H9 (cell line): ENCODE results near the gene SPATA16. TPM values are rescaled to one million over a fixed set of nuclear protein-coding genes. Genes with fewer than 3 reads are reported as not detected.

Source experiments
- DNase-seq: peaks from one replicate; pipeline ENCODE4 v3.0.0-alpha.2; 2017
- H2AFZ ChIP-seq: one replicate; pipeline ENCODE4 v1.6.1; 2013; ENCODE audit warnings: mild to moderate bottlenecking, low read length, control low read depth, moderate library complexity
- H2AK5ac ChIP-seq: 2 replicates; pipeline ENCODE4 v1.6.1; 2013; ENCODE audit warnings: low read length, control low read depth, mixed read lengths; ENCODE audit not compliant: insufficient read length
- H2BK120ac ChIP-seq: one replicate; pipeline ENCODE4 v1.6.1; 2013; ENCODE audit warnings: low read depth, mild to moderate bottlenecking, low read length, control low read depth, inconsistent platforms; ENCODE audit not compliant: poor library complexity, severe bottlenecking
- H2BK12ac ChIP-seq: 2 replicates; pipeline ENCODE4 v1.6.1; 2013; ENCODE audit warnings: low read length, control low read depth, mixed read lengths, low read depth; ENCODE audit not compliant: insufficient read length
- H2BK15ac ChIP-seq: 2 replicates; pipeline ENCODE4 v1.6.1; 2013; ENCODE audit warnings: low read depth, low read length, control low read depth
- H2BK20ac ChIP-seq: one replicate; pipeline ENCODE4 v1.6.1; 2013; ENCODE audit warnings: low read depth, mild to moderate bottlenecking, low read length, control low read depth, inconsistent platforms; ENCODE audit not compliant: poor library complexity, severe bottlenecking
- H2BK5ac ChIP-seq: 2 replicates; pipeline ENCODE4 v1.6.1; 2013; ENCODE audit warnings: low read length, control low read depth, mixed read lengths; ENCODE audit not compliant: insufficient read length
- H3K14ac ChIP-seq: 2 replicates; pipeline ENCODE4 v1.6.1; 2013; ENCODE audit warnings: low read length, control low read depth; ENCODE audit not compliant: insufficient read depth
- H3K18ac ChIP-seq: 2 replicates; pipeline ENCODE4 v1.6.1; 2013; ENCODE audit warnings: low read depth, mild to moderate bottlenecking, mixed read lengths, low read length, control low read depth; ENCODE audit not compliant: insufficient read length
- H3K23ac ChIP-seq: 2 replicates; pipeline ENCODE4 v1.6.1; 2013; ENCODE audit warnings: low read length, control low read depth, mixed read lengths, low read depth; ENCODE audit not compliant: insufficient read length
- H3K23me2 ChIP-seq: 2 replicates; pipeline ENCODE4 v1.6.1; 2013; ENCODE audit warnings: low read depth, mild to moderate bottlenecking, mixed read lengths, low read length, control low read depth; ENCODE audit not compliant: insufficient read length, poor library complexity, severe bottlenecking
- H3K27ac ChIP-seq: 2 replicates; pipeline ENCODE4 v1.5.1; 2013; ENCODE audit warnings: low read length, control low read depth, mixed read lengths, low read depth; ENCODE audit not compliant: insufficient read length
- H3K27me3 ChIP-seq: 2 replicates; pipeline ENCODE4 v1.6.1; 2013; ENCODE audit warnings: low read length, control low read depth, inconsistent platforms; ENCODE audit not compliant: insufficient read depth
- H3K4ac ChIP-seq: 2 replicates; pipeline ENCODE4 v1.6.1; 2013; ENCODE audit warnings: low read depth, mild to moderate bottlenecking, control low read depth, inconsistent platforms, low read length, moderate library complexity
- H3K4me1 ChIP-seq: 2 replicates; pipeline ENCODE4 v1.6.1; 2013; ENCODE audit warnings: low read length, control low read depth, inconsistent platforms; ENCODE audit not compliant: insufficient read depth
- H3K4me2 ChIP-seq: 2 replicates; pipeline ENCODE4 v1.6.1; 2013; ENCODE audit warnings: low read length, control low read depth, mixed read lengths; ENCODE audit not compliant: insufficient read length, insufficient read depth
- H3K56ac ChIP-seq: 2 replicates; pipeline ENCODE4 v1.6.1; 2013; ENCODE audit warnings: low read depth, mild to moderate bottlenecking, mixed read lengths, low read length, control low read depth; ENCODE audit not compliant: insufficient read length
- H3K79me1 ChIP-seq: 2 replicates; pipeline ENCODE4 v1.6.1; 2013; ENCODE audit warnings: low read depth, mild to moderate bottlenecking, moderate library complexity, low read length, control low read depth, inconsistent platforms; ENCODE audit not compliant: insufficient read depth, poor library complexity, severe bottlenecking
- H3K79me2 ChIP-seq: 2 replicates; pipeline ENCODE4 v1.6.1; 2013; ENCODE audit warnings: low read length, control low read depth, inconsistent platforms; ENCODE audit not compliant: insufficient read depth
- H3K9ac ChIP-seq: 2 replicates; pipeline ENCODE4 v1.6.1; 2013; ENCODE audit warnings: low read length, control low read depth, mixed read lengths; ENCODE audit not compliant: insufficient read length; ENCODE audit errors: extremely low read depth
- H3K9me3 ChIP-seq: one replicate; pipeline ENCODE4 v1.6.1; 2013; ENCODE audit warnings: low read depth, low read length, inconsistent platforms; ENCODE audit not compliant: control insufficient read depth
- H3T11ph ChIP-seq: one replicate; pipeline ENCODE4 v1.6.1; 2013; ENCODE audit warnings: mild to moderate bottlenecking, low read length, control low read depth, inconsistent platforms
- H4K20me1 ChIP-seq: one replicate; pipeline ENCODE4 v1.6.1; 2013; ENCODE audit not compliant: control insufficient read depth, insufficient read length, insufficient read depth
- H4K5ac ChIP-seq: 2 replicates; pipeline ENCODE4 v1.6.1; 2013; ENCODE audit warnings: low read depth, mild to moderate bottlenecking, mixed read lengths, low read length, control low read depth; ENCODE audit not compliant: insufficient read length
- H4K8ac ChIP-seq: replicated peaks from 2 replicates; pipeline ENCODE4 v1.6.1; 2013; ENCODE audit warnings: low read length, control low read depth, mixed read lengths, low read depth; ENCODE audit not compliant: insufficient read length
- H4K91ac ChIP-seq: 2 replicates; pipeline ENCODE4 v1.6.1; 2013; ENCODE audit warnings: low read depth, mild to moderate bottlenecking, moderate library complexity, mixed read lengths, low read length, control low read depth; ENCODE audit not compliant: insufficient read length
- H3K27ac Mint-ChIP-seq, 3 experiments: 2 replicates in 2 of 3; 3 replicates in 1 of 3; pipeline ENCODE4 v1.8.0; 2020 to 2021; ENCODE audit warnings: mixed read lengths in 3 of 3, mild to moderate bottlenecking in 1 of 3, moderate library complexity in 1 of 3
- H3K27me3 Mint-ChIP-seq: 2 replicates; pipeline ENCODE4 v1.8.0; 2021; ENCODE audit warnings: low read depth, mild to moderate bottlenecking, moderate library complexity, mixed read lengths
- H3K36me3 Mint-ChIP-seq, 3 experiments: 2 replicates in 2 of 3; 3 replicates in 1 of 3; pipeline ENCODE4 v1.8.0; 2020 to 2021; ENCODE audit warnings: low read depth in 3 of 3, mixed read lengths in 3 of 3; ENCODE audit not compliant: insufficient read depth in 1 of 3
- H3K4me1 Mint-ChIP-seq, 2 experiments: 2 replicates each; pipeline ENCODE4 v1.8.0; 2020; ENCODE audit warnings: mixed read lengths in 2 of 2
- H3K4me3 Mint-ChIP-seq, 2 experiments: 2 replicates in 1 of 2; 3 replicates in 1 of 2; pipeline ENCODE4 v1.8.0; 2020 to 2021; ENCODE audit warnings: mild to moderate bottlenecking in 2 of 2, mixed read lengths in 2 of 2, moderate library complexity in 1 of 2
- H3K9me3 Mint-ChIP-seq, 2 experiments: 2 replicates in 1 of 2; 3 replicates in 1 of 2; pipeline ENCODE4 v1.8.0; 2020; ENCODE audit warnings: mild to moderate bottlenecking in 2 of 2, mixed read lengths in 2 of 2, moderate library complexity in 1 of 2
- WGBS: extraction: QIAGEN DNeasy Blood & Tissue Kit; methylation state at CpG from one replicate; pipeline ENCODE4 v1.1.7; 2013; ENCODE audit warnings: missing lambda C conversion rate, low lambda C conversion rate, mixed read lengths; ENCODE audit not compliant: insufficient read length; ENCODE audit errors: extremely low coverage; 5-methylcytosine and 5-hydroxymethylcytosine counted together
- total RNA-seq: library from RNA; stranded (reverse); gene quantifications from 2 replicates; pipeline ENCODE4 v1.2.1, GENCODE V29; 2021
- TF ChIP-seq, protein P1 (sequence below): fragments of 200-600 bp; sonication (generic); conservative IDR thresholded peaks from 3 replicates; pipeline ENCODE4 v1.8.0; 2021; ENCODE audit warnings: antibody characterized with exemption, mild to moderate bottlenecking

The SPATA16 gene
- total RNA-seq, 1 experiment from 2014 or later, result not detected

DNA sequence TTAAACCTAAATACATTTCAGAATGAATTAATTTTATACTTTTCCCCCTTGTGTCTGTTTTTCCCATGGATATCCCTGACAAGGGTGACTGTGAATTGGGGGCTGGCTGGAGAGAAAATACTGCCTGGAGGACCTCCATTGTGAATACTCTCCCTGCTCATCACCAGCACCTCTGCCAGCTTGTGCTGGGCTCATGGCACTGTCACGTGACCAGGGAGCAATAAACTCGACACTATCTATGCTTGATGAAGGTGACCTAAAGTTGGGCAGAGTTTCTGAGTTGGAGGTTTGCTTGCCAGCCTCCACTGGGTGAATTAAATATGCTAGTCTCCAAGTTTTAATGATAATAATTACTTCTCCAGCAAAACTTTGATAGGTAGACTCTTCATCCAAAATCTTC is 189.5 kb downstream of the SPATA16 start:
- Histone ChIP-seq H3K4me1 (no peaks in the 10 kb centered on the region), H2BK20ac (no peak overlapping the region), H3K18ac (no peak overlapping the region), H3K79me2 (no peaks in the 10 kb centered on the region), H2AK5ac (no peak overlapping the region), H4K8ac (no peak overlapping the region), H3K27ac (no peak overlapping the region), H3K4me2 (no peak overlapping the region), H4K5ac (no peak overlapping the region), H2BK5ac (no peak overlapping the region), H3K23ac (no peak overlapping the region), H2AFZ (no peak overlapping the region), H3K56ac (no peak overlapping the region), H3K27me3 (no peaks in the 10 kb centered on the region), H3K79me1 (no peaks in the 10 kb centered on the region), H4K91ac (no peak overlapping the region), H3K4ac (no peak overlapping the region), H3K14ac (no peak overlapping the region), H4K20me1 (no peaks in the 10 kb centered on the region), H3K23me2 (no peaks in the 10 kb centered on the region), H3T11ph (no peak overlapping the region), H3K9ac (no peak overlapping the region), H2BK15ac (no peak overlapping the region), H2BK12ac (no peak overlapping the region), H2BK120ac (no peak overlapping the region), H3K9me3 (no peaks in the 10 kb centered on the region)
- Mint-ChIP-seq H3K4me3 (no peak overlapping the region), H3K27ac (no peak overlapping the region), H3K4me1 (peaks cover 3% of the 10 kb centered on the region in 2 experiments; a peak in 3 of 4 replicates), H3K36me3 (no peaks in the 10 kb centered on the region), H3K9me3 (no peaks in the 10 kb centered on the region), H3K27me3 (no peaks in the 10 kb centered on the region)
- DNase-seq, result no peak
- TF ChIP-seq, protein P1, sequence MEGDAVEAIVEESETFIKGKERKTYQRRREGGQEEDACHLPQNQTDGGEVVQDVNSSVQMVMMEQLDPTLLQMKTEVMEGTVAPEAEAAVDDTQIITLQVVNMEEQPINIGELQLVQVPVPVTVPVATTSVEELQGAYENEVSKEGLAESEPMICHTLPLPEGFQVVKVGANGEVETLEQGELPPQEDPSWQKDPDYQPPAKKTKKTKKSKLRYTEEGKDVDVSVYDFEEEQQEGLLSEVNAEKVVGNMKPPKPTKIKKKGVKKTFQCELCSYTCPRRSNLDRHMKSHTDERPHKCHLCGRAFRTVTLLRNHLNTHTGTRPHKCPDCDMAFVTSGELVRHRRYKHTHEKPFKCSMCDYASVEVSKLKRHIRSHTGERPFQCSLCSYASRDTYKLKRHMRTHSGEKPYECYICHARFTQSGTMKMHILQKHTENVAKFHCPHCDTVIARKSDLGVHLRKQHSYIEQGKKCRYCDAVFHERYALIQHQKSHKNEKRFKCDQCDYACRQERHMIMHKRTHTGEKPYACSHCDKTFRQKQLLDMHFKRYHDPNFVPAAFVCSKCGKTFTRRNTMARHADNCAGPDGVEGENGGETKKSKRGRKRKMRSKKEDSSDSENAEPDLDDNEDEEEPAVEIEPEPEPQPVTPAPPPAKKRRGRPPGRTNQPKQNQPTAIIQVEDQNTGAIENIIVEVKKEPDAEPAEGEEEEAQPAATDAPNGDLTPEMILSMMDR, result no peak
- no CpG with 5 or more reads among the region's 2 CpGs for WGBS
